Occipital lobe (tissue), 2 donors: ENCODE measurements around the gene KAZN. TPM values are rescaled to one million over a fixed set of nuclear protein-coding genes. Genes with fewer than 3 reads are reported as not detected.
"Not testable (repeated sequence)": the region's sequence is repeated elsewhere in the genome, so short reads cannot be mapped to it uniquely, and the experiment has no call there.

Source experiments
- DNase-seq: peaks from one replicate; lab custom pipeline; 2025; lab: John Stamatoyannopoulos, UW
- total RNA-seq: library from RNA; depleted of rRNA; stranded (reverse); fragments of >200 nt; gene quantifications from one replicate; pipeline ENCODE4 v1.2.3, GENCODE V29; 2014

The KAZN gene
- total RNA-seq = 27.5 TPM

DNA sequence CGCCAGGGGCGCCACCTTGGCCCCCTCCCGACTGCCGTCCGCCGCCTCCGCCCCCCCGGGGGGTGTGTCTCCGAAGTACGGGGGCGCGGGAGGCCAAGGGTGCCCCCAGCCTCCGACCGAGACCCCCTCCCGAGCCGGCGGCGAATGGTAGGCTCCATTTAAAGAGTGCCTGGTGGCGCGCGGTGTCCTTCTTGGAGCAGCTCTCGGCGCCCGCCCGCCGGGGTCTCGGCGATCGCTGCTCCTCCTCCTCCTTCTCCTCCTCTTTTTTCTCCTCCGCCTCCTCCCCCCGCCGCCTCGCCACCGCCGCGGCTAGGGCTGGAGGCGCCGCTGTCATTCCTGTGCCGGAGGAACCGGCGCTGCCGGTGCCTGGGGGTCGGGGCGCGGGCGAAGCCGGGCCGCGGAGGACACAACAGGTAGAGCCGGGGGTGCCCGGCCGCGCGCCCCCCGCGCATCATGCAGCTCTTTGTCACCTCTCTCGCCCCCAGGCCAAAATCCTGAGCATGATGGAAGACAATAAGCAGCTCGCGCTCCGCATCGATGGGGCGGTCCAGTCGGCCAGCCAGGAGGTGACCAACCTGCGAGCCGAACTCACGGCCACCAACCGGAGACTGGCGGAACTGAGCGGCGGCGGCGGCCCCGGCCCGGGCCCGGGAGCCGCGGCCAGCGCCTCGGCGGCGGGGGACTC is at the start of gene KAZN:
KAZN (plus strand) TSS at position 188 of the 685 bp plus-strand sequence.
- no peak for DNase-seq

DNA sequence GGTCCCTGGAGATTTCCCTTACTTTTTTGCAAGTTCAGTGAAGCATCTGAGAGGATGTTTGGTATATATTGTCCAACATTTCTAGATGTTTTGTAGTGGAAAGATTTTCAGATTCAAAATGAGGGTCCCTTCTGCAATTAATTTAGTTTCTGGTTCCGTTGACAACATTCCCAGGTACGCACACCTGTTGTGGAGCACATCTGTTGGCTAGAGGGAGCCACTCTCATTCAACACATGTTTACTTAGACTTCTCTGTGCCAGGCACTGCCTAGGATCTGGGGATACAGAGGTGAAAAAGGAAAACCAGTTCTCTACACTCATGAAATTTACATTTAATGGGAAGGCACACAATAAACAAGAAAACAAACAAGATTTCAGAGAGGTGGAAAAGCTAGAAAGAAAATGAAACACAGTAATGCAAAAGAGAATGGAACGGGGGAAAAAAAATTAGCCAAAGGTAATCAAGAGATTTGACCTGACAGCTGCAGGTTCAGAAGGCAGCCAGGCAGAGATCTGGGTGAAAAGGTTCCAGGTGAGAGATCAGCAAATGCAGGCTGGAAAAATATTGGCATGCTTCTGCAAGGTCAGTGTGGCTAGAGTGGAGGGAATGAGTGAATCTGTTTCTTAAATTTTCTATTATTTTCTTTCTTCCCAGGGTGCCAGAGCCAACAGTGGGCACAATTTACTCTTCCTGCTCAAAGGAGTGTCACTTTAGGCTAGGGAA is 48.4 kb upstream of the KAZN start:
- DNase-seq = no peak

DNA sequence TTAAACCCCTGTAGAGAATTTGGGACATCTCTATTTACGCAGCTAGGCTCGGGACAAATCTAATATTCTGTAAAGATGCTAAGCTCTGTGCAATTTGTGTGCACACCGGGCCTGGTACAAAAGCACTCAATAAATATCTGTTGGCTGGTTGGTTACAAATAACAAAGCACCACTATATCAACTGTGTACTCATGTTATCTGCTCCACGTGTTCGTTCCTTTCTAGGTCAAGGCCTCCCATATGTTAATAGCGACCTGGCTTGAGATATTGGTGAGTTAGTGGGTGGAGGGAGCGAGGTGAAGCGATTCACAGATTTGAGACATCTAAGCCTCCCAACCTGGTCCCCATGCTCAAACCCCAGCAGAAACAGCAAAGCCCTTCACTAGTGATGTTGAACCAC is 47.1 kb upstream of the KAZN start:
- DNase-seq = no peak

DNA sequence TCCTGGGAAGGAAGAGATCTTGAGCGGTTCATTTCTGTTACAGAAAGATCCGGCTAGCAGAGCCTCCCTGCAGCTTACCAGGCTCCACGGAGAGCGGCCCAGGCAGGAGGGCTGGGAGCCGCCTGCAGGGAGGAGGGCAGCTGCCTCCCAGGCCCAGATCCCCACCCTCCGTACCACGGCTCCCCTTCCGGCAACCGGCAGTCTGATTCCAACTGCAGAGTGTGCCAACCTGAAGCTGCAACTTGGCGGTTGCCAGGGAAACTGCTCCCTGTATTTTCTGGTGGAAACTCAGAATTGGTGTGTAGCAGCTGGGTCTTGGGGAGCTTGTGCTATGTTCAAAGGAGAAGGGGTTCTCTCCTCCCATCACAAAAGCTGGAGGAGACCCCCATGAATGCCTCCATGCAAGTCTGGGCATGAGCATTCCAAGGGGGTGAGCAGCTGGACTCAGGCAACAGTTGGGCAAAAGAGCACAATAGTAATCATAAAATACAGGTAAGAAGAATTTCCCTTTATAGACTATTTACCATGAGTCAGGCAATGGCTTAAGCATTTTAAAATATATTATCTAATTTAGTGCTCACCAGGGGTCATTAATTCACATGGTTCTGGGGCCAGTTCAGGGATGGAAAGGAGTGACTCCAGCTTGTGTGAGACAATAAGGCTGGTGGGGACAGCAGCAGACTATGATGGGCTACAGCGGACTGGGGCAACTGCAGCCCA is 46.1 kb upstream of the KAZN start:
- DNase-seq = no peak

DNA sequence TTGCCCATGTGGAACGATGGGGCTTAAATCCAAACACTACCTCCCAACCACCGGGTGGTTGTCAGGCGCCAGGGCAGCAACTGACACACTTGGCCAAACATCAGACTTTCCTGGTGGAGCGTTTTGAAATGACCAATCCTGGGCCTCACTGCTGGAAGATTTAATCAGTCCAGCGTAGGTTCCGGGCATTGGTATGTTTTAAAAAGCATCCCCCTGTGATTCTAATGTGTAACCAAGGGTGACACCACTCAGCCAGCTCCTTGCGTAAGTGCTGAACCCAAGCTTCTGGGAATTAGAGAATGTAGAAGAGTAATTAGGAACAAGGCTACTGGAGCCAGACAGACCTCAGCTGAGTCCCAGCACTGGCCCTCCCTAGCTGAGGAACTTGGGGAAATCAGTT is 44.8 kb upstream of the KAZN start:
- DNase-seq = no peak

DNA sequence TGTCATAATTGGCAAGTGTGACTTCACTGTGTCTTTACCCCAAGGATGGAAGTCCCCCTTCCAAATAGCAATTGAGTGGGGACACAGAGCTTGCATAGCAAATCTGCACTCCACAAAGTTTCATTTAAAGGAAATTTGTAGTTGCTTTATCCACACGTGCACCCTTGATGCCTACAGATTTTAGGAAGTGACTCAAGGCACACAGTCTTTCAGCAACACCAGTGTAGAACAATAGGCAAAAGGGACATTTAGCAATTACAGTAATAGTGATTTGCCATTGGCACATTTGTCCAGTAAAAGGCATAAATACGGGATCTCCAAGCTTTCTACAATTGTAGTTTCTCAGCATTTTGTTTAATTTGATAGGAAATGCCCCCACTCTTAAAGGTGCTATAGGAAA is 43.4 kb upstream of the KAZN start:
- DNase-seq = no peak

DNA sequence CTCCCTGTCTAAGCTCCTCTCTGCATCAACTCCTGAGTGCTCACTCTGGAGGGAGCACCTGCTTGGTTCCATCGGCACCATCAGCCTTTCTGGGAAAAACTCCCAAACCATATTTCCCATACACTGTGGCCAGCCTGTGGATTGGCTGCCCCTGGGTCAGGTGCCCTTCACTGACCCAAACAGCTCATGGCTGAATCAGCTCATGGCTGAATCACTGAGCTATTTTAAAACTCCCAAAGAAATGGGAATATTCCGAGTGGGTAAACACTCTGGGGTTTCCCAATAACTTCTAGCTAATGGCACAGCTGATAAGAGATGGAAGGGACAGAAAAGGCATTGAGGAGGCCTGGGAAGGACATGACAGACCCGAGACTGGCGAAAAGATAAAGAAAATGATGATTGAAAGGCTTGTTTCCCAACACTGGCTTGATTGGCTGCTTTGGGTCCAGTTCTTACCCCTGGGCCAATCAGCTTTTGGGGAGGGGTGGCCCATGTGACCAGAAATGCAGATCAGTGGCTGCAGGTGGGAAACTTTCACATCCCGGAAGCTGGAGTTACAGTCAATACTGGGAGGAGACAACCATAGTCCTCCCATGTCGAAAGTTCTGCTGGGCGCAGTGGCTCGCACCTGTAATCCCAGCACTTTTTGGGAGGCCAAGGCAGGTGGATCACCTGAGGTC is 37.3 kb upstream of the KAZN start:
- no peak for DNase-seq

DNA sequence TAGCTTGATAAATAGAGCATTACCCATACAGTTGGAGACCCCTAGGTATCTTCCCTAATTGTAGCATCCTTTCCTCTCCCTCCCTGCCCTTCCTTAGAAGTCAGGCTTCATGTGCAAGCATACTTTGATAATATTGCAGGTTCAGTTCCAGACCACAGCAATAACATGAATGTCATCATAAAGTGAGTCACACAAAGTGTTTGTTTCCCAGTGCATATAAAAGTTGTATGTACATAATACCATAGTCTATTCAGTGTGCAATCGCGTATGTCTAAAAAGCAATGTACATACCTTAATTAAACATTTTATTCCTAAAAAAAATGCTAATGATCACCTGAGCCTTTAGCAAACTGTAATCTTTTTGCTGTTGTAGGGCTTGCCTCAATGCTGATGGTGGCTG is 33.4 kb upstream of the KAZN start:
- no peak for DNase-seq

DNA sequence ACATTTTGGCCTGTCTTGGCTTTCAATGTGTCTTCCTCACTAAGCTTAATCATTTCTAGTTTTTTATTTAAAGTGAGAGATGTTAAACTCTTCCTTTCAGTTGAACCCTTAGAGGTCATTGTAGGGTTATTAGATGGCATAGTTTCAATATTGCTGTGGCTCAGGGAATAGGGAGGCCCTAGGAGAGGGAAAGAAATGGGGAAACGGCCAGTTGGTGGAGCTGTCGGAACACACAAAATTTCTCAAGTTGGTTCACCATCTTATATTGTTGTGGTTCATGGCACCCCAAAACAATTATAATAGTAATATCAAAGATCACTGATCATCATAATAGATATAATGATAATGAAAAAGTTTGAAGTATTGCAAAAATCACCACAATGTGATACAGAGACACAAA is 31.4 kb upstream of the KAZN start:
- no peak for DNase-seq

DNA sequence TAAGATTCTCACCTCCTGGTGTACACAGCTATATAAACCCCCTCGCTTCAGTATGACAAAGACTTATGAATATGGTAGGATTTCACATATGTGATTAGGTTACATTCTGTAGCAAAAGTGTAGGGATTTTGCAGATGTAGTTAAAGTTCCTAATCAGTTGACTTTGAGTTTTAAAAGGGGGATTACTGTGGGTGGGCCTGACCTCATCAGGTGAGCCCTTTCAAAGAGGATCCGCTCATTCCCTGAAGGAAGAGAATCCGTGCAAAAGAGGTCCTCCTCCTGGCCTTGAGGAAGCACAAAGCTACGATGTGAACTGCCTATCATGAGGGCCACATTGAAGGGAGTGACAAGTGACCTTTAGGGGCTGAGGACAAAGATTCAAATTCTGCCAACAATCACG is 30.6 kb upstream of the KAZN start:
- no peak for DNase-seq

DNA sequence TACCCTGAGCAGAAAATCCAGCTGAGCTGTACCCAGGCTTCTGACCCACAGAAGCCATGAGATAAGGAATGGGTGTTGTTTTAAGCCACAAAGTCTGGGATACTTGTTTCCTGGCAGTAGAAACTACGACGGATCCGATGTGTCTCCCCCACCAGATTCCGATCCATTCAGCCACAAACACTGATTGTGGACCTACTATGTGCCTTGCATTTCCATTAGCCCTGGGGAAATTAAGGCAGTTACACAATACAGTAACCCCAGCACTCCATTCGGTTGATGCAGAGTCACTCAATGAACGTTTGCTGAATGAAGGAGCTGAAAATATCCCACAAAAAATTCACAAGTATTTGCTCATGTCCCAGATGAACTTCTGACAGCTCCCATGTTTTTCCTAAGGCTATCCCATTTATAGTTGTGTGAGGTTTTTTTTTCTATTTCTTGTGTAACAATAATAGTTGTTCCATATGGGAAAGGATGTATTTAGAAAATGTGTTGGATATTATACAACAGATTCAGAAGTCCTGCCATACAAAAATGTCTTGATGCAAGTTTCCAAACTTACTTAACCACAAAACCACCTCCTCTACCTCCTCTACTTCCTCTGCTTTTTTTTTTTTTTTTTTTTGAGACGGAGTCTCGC is 29.6 kb upstream of the KAZN start:
- no peak for DNase-seq

DNA sequence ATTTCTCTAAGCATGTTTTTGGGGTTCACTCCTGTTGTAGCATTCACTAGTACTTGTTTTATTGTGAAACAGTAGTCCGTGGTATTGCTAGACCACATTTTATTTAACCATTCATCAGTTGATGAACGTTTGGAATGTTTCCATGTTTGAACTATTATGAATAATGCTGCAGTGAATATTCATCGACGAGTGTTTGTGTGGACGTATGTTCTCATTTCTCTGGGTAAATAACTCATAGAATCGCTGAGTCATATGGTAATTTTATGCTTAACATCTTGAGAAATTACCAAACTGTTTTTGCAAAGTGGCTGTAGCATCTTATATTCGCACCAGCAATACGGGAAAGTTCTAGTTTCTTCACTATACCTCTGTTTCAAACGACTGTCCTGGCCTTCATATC is 28.0 kb upstream of the KAZN start:
- no peak for DNase-seq

DNA sequence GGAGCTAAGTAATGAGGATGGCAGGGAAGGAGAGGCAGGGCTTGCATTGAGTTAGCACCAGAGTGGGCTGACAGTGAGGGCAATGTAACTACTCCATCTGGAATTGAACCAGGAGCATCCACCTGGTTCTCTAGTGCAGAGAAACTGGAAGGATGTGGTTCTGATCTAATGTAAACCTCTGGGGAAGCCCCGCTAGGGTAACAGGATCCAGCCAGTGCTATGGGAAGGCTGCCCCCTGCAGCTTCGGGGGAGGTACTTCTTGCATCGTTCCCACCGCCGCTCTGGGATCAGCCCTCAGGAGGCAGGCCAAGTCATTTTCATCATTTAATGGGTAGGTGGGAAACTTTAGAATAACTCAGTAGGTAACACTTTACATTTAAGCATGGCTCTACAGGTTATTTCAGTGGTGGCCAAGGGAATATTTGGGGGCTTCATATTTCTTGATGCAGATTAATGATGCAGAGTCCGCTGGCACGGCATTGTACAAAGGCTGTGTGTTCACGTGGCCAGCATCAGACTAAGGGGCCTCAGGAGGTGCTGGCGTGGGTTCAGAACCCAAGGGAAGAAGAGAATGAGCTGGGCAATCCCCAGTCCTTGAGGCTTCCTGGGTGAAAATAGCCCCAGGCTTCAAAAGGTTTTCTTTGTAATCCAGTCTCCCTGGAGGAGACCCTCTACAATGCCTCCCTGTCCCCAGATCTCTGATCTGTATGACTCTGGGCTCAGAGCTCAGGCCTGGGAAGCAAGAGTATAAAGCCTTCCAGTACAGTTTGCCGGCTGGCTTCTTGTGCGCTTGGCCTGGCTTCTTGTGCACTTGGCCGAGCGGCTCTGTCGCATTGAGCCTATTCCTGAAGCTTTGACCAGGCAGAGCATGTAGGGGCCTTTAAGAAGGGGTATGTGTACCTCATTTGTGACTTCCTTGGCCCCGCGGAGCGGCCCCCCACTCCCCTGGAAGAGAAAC is 26.4 kb upstream of the KAZN start:
- DNase-seq = no peak

DNA sequence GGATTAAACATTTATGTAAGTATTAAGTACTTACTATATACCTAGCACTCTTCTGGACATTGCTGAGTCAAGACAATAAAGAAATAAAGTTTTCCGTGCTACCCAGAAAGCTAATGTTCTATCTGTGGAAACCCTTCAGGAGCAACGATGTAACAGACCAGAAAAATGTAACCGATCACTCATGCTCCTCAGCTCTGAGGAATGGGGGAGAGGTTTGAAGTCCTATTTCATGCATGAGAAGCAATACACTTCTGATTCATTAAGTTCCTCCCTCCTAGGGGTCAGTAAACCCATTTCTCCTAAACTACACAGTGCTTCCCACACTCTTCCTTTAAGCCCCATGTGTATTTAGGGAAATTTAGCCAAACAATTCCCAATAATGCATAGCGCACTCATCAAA is 25.6 kb upstream of the KAZN start:
- DNase-seq = no peak

DNA sequence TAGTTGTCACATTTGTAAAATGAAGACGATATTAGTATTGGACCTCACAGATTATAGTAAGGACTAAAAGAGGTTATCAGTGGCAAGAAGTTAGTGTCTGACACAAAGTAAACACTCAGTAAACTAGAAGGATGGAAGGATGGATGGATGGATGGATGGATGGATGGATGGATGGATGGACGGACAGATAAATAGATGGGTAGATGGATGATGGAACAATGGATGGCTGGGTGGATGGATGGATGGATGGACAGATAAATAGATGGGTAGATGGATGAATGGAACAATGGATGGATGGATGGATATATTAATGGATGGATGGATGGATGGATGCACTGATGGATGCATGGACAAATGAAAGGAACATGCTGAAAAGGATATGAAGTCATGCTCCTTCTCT is 22.3 kb upstream of the KAZN start:
- no peak for DNase-seq

DNA sequence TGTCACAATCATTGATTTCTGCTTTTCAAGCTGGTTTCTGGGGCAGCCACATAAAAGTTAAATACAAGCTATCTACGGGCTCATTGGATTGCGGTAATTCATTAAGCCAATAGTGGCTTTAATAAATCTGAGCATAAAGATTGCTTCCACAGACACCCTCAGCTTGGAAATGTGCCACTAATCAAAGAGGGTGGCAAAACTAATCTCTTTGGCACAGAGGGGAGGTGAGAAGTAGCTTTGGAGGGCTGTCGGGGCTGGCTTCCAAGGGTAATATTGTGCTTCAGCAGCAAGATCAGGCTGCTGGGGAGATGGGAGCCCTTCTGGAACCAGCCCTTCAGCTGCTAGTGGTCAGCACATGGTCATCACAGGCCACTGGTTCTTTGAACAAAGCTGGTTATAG is 21.2 kb upstream of the KAZN start:
- DNase-seq = no peak

DNA sequence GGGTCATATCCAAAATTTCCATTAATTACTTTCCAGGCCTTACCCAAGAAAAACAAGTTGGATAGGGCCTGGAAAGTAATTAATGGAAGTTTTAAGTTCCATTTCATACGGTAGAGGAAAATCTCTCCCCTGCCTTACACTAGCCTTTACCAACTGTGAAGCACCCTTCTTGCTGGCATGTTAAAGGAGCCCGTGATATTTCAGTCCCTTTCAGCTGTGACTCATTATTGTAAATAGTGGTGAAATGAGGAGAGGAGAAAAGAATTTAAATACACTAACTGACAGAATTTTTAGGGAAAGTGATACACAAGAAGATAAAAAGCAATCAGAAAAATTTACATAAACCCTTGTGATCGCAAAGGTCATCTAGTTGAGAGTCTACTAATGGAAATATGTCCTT is 20.3 kb upstream of the KAZN start:
- DNase-seq = no peak

DNA sequence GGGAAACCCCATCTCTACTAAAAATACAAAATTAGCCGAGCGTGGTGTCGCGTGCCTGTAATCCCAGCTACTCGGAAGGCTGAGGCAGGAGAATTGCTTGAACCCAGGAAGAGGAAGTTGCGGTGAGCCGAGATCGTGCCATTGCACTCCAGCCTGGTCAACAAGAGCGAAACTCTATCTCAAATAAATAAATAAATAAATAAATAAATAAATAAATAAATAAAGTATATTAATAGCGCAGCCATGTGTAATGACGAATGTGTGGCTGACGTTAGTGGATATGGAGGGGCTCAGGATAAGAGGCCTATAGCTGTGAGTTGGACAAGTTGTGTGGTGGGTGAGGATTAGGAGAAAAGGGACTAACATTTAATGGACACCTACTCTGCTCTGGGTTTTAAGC is 18.2 kb upstream of the KAZN start:
- DNase-seq = not testable (repeated sequence)

DNA sequence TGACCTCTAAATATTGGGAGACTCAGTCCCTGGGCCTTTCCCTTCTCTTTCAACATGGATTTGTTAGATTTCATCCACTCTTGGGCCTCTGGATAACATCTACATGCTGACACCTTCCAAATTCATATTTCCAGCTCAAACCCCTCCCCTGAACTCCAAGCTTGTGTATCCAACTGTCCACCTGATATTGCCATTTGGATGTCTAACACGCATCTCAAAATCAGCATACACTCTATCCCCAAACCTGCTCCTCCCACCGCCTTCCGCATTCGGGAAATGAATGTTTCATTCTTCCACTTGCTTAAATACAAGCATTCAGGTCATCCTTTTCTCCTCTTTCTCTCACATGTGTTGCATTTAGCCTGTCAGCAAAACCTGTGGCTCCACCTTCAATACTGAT is 17.5 kb upstream of the KAZN start:
- DNase-seq = no peak

DNA sequence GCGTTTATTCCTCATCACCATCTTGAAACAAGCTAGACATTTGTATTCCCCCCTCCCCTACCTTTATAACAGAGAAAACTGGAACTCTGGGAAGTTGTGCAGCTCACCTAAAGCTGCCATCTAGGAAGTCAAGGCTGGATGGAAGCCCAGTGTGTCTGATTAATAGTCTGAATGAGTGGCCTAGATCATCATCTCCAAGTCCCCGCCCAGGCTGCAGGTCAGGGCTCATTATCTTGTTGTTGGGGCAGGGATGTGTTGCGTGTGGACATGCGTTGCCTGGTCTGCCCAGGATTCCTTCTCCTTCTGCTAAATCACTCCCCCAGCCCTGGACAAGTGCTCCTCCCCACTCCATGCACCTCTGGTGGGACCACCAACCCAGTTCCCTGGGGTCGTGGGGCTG is 14.7 kb upstream of the KAZN start:
- DNase-seq = no peak

DNA sequence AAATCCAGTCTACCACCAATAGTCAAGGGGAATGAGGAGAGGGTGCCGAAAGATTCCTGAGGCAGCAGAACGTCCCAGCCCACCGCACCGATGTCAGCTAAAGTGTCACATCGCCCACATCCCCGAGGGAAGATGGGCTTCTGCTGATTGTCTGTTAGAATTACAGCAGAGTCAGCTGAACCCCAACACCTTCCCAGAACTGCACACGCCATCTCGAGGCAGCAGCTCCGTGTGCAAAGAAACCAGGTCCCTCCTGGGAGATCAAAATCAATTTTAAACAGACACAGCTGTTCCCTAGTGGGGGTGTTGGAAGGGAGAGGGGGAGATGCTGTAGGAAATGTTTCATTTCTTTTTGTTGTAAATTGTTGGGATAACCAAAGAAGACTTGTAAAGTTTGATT is 12.8 kb upstream of the KAZN start:
- no peak for DNase-seq
